ENCODE data around the gene DNAJC16.
"Not testable (repeated sequence)": the region's sequence is repeated elsewhere in the genome, so short reads cannot be mapped to it uniquely, and the experiment has no call there.

Gene DNAJC16

DNA sequence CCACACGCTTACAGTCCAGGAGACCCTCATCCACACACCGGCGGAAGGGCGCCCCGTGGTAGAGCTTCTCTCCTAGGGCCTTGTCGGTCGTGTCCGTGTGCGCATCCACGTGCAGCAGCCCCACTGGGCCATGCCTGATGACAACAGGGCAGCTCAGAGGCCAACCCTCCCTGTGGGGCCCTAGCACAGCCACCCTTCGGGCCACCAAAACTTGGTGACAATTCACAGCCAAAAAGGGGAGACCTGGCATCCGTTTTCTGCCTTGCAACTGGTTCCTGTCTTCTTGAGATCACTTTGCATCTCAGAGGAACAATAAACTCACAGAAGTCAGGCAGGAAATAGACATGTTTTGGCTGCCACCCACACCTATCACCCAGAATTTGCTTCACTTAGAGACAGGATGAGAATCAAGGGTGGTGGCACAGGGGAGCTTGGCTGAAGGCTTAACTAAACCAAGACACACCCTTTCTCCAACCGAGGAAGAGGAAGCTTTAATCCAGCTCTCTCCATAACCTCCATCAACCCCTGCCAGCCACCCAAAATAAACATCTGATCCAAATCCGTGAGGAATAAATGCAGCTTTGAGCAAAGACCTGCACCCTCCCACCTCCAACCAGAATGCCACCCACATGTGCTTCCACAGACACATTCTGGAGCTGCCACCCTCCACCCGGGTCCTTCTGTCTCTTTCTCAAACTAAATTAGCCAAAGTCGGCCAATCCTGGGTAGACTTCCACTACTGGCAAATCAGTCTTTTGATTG lies 52.5 kb downstream of the DNAJC16 start:
- in situ Hi-C loops (cut with HindIII; ENCODE audit: low sequenced_read_pairs), result no loop called here

DNA sequence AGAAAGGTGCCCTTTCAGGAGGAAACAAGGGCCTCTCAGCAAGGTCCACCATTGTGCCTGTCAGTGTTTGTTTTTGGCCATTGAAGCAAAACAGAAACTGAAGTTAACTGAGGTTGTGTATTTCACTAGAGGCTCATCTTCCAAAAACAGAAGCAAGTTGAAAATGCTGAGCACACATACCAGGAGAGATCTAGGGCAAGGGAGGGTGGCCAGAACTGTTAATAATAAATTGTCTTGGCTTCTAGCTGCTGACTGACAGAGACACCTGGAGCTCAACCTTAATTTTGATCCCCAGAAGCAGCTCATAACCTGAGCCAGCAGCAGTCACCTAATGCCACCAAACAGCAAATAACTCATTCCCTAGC lies 53.0 kb downstream of the DNAJC16 start:
- in situ Hi-C loops (cut with HindIII; ENCODE audit: low sequenced_read_pairs), result no loop called here

DNA sequence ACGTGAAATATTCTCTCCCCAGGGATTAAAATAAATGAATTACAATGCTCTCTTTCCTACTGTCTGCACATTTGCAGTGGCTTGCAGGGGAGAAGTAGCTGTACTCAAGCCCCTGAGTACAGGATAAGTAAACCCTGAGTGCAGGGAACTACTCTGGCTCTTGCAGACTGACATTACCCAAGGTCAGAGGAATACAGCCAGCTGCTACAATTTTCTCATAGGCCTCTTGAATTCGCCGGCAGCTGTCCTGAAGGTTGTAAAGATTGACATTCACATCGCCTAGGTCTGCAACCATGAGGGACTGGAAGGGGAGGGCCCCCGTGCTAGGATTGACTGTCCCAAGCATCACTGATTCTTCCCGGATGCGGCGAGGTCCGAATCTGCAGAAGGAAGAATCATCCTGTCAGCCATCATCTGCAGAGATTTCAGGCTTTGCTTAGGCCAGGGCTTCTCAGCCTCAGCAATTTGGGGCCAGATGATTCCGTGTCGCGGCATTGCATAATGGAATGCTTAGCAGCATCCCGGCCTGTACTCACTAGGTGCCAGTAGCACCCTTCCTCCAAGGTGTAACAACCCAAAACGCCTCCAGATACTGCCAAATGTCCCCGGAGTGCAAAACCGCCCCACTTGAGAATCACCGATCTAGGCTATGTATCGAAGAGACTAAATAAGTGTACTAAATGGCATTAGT lies 56.5 kb downstream of the DNAJC16 start:
- in situ Hi-C loops (cut with HindIII; ENCODE audit: low sequenced_read_pairs), result no loop called here

DNA sequence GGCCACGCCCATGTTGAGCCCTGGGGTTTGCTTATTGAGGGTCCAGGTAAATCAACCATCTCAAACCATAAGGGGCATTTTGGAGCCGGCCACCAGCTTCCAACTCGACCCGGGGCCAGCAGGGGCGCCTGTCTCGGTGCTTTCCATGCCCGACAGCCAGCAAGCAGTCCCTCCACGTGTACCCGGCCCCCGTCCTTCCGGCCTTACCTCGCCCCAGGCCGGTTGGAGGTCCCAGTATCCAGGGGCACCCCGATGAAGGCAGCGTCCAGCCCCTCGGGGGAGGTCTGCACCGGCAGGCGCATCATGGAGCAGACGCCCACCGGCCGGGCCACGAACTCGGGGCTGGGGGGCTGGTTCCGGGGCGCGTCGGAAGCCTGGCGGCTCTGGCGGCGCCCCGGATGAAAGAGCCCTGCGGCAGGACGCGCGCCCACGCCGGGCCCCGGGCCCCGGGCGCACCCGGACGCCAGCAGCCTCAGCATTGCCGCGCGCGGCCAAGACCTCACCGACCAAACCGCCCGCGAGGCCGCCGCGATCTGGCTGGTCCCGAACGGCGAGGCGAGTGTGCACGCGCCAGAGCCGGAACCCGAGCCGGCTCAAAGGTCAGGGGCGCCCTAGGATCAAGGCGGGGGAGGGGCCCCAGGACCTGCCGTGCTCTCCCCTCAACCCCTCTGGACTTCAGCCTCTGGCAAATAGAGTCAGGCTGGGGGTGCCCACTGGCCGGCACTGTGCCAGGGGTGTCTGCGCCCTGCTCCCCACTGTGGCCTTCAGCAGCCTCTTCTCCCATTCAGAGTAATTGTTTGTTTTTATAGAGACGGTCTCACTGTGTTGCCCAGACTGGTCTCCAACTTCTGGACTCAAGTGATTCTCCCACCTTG lies 58.1 kb downstream of the DNAJC16 start, which contains the start of gene AGMAT:
TSS of gene AGMAT (minus strand) at position 563 of the 875 bp plus-strand sequence. CDS start at position 479, 84 bp downstream.
- in situ Hi-C loops (cut with HindIII; ENCODE audit: low sequenced_read_pairs), result no loop called here

DNA sequence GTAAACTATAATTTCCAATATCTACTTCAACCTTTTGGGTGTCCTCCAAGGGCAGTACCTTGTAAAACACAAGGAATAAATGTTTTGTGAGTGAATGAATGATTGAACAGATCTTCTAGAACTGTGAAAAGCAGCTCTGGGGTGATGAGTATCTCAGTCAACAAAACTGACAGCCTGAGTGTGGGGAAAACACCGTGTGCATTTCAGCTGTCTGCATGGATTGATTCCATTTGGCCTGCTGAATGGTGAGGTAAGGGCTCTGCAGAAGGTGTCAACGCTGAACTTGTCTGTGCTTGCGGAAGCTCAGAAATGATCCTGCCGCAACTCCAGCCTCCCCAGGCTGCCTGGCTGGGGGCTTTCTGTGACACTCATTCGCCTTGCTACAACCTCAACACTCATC lies 65.6 kb downstream of the DNAJC16 start:
- in situ Hi-C loops (cut with HindIII; ENCODE audit: low sequenced_read_pairs), result no loop called here

DNA sequence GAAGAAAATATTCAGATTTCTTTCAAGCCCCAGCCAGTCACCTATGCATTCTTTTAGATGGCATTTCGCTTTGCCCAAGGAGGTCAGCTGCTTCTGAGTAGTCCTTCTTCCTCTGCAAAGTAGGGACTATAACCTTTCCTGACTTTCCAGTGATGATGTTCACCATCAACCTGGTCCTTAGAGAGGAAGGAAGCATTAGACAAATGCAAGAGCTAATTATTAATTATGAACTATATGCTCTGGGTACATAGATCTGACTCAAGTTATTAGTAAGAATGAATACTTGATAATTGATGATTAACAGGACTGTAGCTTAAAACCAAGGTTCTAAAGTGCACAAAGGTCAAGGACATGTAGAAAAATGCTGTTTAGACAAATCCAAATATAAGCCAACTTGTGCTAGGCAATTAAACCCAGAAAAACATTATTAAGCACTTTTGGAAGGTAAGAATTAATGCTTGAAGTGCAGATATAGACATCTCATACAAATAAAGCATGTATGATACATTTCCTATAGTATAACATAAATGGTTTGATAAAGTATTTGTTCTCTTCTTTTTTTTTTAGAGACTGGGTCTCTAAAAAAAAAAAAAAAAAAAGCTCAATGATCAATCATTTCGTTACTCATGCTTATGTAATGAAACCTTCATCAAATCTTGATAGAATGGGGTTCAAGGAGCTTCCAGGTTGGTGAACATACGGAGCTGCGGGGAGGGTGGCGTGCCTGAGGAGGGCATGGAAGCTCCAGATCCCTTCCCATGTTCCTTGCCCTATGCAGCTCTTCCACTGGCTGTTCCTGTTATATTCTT lies 69.4 kb downstream of the DNAJC16 start:
- in situ Hi-C loops (cut with HindIII; ENCODE audit: low sequenced_read_pairs), result no loop called here

DNA sequence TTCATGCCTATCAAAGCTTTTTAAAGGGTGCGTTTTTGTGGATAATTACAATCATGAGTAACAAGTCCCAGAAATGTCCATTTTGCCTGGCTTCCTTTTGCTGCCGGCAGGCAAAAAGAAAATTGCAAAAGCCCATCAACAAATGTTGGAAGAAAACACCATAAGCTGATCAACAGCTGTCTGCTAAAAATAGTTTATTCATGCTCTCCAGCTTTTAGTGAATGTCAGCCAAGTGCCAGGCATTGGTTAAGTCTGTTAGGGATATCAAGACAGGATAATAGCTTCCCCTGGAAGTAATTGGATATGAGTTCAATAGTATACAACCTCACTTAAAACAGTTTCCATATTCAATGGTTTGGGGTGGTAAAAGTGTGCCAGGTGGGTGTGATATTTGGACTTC lies 71.8 kb downstream of the DNAJC16 start:
- in situ Hi-C loops (cut with HindIII; ENCODE audit: low sequenced_read_pairs), result no loop called here

DNA sequence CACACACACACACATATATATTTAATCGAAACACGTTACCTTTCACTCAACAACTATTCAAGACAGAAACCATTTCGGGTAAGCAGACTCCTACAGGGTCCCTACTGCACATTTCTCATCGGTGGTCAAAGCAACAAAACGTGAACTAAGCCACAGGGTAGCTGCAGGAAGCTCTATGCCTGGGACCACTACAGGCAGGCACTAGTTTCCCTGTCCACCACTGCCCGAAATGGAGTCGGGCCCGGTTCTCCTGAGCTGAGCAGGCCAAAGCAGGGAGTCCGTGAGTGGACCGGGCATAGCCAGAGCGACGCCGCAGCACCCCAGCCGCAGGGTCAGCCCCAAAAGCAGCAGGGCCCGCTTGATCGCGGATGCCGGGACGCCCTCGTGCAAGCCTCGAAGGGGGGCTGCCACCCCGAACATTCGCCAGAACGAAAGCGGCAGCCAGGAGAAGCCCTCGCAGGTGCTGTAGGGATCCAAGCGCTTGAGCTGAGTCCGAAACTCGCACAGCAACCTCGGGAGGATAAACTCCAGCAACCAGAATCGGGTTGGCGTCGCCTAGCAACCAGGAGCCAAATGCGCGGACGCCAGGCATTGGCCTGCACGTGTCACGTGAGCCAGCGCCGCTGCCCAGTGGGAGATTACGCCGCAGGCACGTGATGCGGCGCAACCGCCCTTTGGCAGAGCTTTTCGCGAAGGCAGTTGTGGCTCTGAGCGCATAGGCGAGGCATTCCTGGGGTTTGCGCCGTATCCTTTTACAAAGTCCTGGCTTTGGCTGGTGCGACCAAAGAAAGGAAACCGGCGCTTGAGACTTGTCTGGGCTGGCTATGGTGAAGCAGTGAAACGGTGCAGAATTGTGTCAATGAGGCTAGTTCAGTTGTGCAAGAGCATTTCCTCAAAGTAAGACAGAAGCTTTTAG lies 76.7 kb downstream of the DNAJC16 start:
- in situ Hi-C loops (cut with HindIII; ENCODE audit: low sequenced_read_pairs), result no loop called here

DNA sequence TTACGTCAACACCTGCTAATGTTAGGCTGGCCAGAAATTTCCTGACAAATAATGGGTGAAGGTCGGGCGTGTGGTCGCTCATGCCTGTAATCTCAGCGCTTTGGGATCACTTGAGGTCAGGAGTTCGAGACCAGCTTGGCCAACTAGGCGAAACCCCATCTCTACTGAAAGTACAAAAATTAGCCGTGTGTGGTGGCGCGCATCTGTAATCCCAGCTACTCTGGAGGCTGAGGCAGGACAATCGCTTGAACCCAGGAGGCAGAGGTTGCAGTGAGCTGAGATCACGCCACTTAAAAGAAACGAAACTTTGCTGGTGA lies 77.3 kb downstream of the DNAJC16 start:
- in situ Hi-C loops (cut with HindIII; ENCODE audit: low sequenced_read_pairs), result not testable (repeated sequence)

DNA sequence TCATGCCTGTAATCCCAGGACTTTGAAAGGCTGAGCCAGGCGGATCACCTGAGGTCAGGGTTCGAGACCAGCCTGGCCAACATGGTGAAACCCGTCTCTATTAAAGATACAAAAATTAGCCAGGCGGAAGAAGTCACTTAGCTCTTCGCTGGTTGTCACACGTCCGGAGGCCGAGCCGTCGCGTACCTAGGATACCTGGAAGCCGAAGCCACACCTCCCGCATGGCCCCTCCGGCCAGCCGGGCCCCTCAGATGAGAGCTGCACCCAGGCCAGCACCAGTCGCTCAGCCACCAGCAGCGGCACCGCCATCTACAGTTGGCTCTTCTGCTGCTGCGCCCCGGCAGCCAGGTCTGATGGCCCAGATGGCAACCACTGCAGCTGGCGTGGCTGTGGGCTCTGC lies 77.8 kb downstream of the DNAJC16 start:
- in situ Hi-C loops (cut with HindIII; ENCODE audit: low sequenced_read_pairs), result not testable (repeated sequence)

DNA sequence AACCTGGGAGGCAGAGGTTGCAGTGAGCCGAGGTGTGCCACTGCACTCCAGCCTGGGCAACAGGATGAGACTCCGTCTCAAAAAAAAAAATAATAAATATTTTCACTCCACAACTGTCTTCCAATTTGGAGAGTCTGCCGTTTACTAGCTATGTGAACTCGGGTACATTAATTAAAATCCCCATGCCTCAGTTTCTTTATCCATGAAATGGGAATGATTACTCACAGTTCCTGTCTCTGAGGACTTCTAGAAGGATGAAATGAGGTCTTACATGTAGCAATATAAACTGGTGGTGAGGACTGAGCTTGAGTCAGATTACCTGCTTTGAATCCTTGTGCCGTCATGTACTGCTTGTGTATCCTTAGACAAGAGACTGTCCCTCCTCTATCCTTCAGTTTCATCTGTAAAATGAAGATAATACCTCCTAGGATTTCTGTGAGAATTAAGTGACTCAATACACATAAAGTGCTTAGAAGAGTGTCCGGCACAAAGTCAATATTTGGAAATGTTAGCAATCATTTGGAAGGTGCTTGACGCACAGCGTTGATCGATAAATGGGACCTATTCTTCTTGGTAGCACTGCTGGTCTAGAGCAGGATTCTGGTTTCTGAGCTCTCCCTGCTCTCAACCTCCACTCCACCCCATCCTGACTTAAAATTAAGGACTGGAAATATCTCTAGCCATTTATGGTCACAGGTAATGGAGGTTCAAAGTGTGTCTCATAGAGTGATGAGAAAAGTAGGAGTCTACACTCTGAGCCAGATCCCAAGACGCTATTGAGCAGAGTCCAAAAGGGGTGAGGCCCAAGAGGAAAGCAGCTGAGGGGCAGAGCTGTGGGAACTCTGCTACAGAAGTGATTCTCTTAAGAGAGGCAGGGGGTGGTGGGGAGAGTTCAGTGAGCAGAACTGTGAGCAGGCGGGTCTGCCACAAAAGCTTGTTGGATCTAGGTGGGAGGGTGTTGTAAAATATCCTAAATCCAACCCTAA lies 79.0 kb downstream of the DNAJC16 start:
- in situ Hi-C loops (cut with HindIII; ENCODE audit: low sequenced_read_pairs), result no loop called here

DNA sequence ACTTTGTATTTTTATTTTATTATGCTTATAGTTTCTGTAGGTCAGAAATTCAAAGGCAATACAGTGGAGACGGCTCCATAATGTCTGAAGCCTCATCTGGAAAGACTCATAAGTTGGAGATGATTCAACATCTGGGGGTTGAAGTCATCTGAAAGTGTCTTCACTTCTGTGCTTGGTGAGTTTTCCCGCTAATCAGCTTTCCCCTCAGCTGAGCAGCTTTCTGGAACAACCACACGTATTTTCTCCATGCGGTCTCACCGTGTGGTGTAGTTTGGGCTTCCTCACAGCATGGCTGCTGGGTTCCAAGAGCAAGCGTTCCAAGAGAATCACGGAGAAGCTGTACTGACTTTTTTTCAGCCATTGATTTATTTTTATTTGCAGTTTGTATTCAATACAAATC lies 83.0 kb downstream of the DNAJC16 start:
- in situ Hi-C loops (cut with HindIII; ENCODE audit: low sequenced_read_pairs), result no loop called here

DNA sequence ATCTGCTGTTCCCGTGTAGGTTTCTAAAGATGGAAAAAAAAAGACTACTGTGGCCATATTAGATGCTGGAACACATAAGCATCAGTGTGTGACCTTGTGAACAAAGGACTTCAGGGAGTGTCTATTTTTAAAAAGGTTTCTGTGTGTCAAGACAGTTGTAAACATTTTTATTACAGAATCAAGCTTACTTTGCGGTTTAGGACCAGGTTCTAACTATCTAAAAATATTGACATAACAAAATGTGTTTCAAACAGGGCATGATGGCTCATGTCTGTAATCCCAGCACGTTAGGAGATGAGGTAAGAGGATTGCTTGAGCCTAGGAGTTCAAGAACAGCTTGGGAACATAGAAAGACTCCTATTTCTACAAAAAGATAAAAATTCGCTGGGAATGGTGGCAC lies 83.5 kb downstream of the DNAJC16 start:
- in situ Hi-C loops (cut with HindIII; ENCODE audit: low sequenced_read_pairs), result no loop called here

DNA sequence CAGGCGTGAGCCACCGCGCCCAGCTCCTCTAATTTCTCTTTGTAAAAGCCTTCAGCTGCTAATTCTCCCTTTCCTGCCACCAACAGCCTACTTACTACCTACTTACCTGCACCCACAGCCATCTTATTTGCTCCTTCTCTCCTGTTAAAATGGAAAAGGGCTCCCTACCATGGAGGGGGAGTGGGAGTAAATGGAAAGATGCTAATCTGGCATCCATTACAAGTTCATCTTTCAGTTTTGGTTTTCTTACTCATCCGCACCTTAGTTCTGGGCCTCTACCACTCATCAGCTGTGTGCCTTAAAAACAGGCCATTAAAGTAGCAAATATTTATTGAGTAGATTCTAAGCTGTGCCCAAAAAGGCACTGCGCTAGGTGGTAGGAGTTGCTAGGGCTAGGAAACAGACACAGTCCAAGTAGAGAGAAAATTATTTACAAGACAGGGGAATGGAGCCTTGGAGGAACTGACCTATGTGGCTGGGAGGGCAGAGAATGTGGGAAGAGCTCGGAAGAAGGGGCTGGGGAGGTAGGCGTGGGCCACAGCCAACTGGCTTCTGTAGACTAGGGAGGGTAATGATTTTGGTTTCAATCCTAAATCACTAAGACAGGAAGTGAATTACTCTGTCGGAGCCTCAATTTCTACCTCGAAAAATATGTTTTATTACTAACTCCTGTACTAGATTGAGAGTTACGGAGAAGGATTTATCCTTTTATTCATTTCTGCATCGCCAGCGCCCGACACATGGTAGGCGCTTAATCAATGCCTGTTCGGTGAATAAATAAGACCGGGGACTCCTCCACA lies 89.9 kb downstream of the DNAJC16 start:
- in situ Hi-C loops (cut with HindIII; ENCODE audit: low sequenced_read_pairs), result no loop called here

DNA sequence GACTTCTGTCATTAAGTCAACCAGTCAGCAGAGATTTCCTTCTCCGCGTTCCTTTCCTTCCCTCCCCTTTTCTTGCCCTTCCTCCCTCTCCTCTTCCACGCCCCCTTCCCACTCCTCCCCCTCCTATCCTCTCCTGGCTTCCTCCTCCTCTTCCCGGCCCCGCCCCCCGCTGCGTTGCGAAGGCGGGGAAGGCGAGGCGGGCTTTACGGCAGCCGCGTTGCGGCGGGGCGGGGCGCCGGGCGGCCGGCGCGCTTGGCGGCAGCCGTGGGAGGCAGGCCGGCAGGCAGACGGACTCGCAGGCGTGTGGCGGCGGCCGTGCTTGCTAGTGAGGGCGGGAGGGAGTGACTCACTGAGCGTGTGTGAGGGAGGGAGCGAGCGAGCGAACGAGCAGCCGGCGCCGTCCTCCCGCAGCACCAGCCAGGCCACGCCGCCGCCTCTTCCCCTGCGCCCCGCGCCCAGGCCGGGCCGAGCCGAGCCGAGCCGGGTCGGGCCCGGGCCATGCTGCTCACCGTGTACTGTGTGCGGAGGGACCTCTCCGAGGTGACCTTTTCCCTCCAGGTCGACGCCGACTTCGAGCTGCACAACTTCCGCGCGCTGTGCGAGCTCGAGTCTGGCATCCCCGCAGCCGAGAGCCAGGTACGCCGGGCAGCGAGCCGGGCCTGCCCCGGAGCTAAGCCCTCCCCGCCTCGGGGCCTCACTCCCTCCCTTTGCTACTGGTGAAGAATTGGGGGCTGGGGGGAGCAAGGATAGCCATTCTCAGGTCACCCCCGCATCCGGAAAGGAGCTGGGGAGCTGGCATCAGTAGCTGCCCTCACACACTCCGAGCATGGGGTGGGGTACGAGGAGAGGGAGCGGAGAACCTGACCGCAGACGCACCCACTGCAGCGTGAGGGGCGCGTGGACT lies 90.8 kb downstream of the DNAJC16 start, which contains the start of gene DDI2:
TSS of gene DDI2 (plus strand) at position 286 of the 904 bp plus-strand sequence. CDS start at position 499, 213 bp downstream.
- in situ Hi-C loops (cut with HindIII; ENCODE audit: low sequenced_read_pairs), result no loop called here

DNA sequence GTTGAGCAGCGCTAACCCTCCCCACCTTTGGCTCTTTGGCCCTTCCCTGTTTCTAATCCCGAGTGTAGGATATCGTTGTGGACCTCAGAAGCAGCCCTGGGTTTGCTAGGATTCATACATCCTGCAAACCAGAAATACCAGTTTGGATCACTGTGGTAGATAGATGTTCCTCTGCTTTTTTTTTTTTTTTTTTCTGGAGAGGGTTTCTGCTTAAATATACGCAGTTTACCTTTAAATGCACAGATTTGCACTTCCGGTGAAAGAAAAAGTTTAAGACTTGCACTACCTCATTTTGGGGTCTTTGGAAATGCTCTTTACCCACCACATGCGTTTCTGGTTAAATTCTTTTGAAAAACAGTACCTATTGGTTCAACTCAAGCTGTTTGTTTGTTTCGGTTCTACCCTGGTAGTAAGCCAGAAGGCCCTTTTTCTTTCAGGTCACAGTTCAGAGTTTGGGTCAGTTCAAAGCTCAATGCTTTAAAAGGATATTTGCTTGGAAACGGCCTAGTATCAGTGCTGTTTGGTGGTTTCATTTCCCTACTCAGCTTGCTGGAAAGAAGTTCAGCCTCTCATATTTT lies 91.5 kb downstream of the DNAJC16 start:
- in situ Hi-C loops (cut with HindIII; ENCODE audit: low sequenced_read_pairs), result no loop called here

All from DLD1 (cell line).